Nucleus accumbens (tissue), 56 donors: ENCODE measurements around the gene IPO8.
A peak's percentile ranks its signal among the peaks of the same experiment; 100 is the strongest.

ENCODE experiments used
- DNase-seq, 56 donors: peaks; one replicate each; lab custom pipeline; 2025; lab: John Stamatoyannopoulos, UW

IPO8 gene

GRCh38 chr12:30695199-30696102 lies at the start of gene IPO8:
Gene IPO8, minus strand, starts transcription at chr12:30695869. Its CDS starts 222 bp downstream, at chr12:30695647.
- peak in 55 of 56 donors; percentile 45 to 96 (median 85) for DNase-seq

- no peak for DNase-seq
Observed at GRCh38 chr12:30744321-30744720, 48.7 kb upstream of the IPO8 start.

- no peak for DNase-seq
Observed at GRCh38 chr12:30740274-30740673, 44.6 kb upstream of the IPO8 start.

- DNase-seq, result no peak
Observed at GRCh38 chr12:30739020-30739419, 43.4 kb upstream of the IPO8 start.

- DNase-seq, result no peak
Observed at GRCh38 chr12:30732954-30733637, 37.4 kb upstream of the IPO8 start.

- no peak for DNase-seq
Observed at GRCh38 chr12:30730011-30730410, 34.3 kb upstream of the IPO8 start.

- DNase-seq, result no peak
Observed at GRCh38 chr12:30729547-30729946, 33.9 kb upstream of the IPO8 start.

GRCh38 chr12:30726647-30727046 lies 31.0 kb upstream of the IPO8 start:
- DNase-seq, result no peak

- DNase-seq, result no peak
Observed at GRCh38 chr12:30725739-30726138, 30.1 kb upstream of the IPO8 start.

GRCh38 chr12:30719060-30719459 lies 23.4 kb upstream of the IPO8 start:
- no peak for DNase-seq

GRCh38 chr12:30707613-30708342 lies 12.1 kb upstream of the IPO8 start:
- peak in 1 of 56 donors; percentile 11 for DNase-seq

GRCh38 chr12:30706476-30706875 lies 10.8 kb upstream of the IPO8 start:
- DNase-seq, result no peak

GRCh38 chr12:30701056-30701455 lies 5.4 kb upstream of the IPO8 start:
- no peak for DNase-seq

- DNase-seq, result no peak
Observed at GRCh38 chr12:30700216-30700900, 4.7 kb upstream of the IPO8 start.

- no peak for DNase-seq
Observed at GRCh38 chr12:30698346-30698745, 2.7 kb upstream of the IPO8 start.

GRCh38 chr12:30696943-30697342 lies 1.3 kb upstream of the IPO8 start:
- DNase-seq, result no peak

- DNase-seq, result no peak
Observed at GRCh38 chr12:30696486-30696885, 817 bp upstream of the IPO8 start.

GRCh38 chr12:30696103-30696408 lies 387 bp upstream of the IPO8 start:
- no peak for DNase-seq

GRCh38 chr12:30694412-30695198 lies 1.1 kb downstream of the IPO8 start:
- DNase-seq, result peak in 18 of 56 donors; percentile 1 to 47 (median 27)

GRCh38 chr12:30692470-30692869 lies 3.2 kb downstream of the IPO8 start:
- DNase-seq, result no peak
